22Rv1 (cell line): ENCODE results near the gene SLC36A4.

ENCODE experiments used
- ZFX ChIP-seq: fragments of 450-650 bp; IDR thresholded peaks from 2 replicates; pipeline ENCODE4 v1.6.1; 2017; ENCODE audit warnings: antibody characterized with exemption, borderline replicate concordance
- TF ChIP-seq, protein P1 (sequence below): fragments of 450-650 bp; IDR thresholded peaks from 2 replicates; pipeline ENCODE4 v1.5.1; 2017; ENCODE audit warnings: mild to moderate bottlenecking

DNA sequence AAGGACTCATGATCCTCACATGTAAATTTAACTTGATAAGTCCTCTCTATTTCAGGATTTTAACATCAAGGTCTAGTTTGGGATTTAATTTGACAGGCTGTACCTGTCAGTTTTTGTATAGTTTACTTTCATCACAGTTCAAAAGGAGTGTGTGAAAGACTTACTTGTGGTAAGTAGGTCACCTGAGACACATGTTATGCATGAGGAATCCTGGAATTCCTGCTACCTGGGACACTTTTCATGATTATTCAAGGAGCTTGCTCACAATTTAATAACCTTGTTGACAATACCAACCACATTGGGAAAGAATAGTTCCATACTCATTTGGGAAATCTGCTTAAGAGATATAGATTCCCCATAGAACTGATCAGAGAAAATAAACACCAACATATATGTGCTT lies 15.8 kb upstream of the SLC36A4 start:
- TF ChIP-seq, protein P1, sequence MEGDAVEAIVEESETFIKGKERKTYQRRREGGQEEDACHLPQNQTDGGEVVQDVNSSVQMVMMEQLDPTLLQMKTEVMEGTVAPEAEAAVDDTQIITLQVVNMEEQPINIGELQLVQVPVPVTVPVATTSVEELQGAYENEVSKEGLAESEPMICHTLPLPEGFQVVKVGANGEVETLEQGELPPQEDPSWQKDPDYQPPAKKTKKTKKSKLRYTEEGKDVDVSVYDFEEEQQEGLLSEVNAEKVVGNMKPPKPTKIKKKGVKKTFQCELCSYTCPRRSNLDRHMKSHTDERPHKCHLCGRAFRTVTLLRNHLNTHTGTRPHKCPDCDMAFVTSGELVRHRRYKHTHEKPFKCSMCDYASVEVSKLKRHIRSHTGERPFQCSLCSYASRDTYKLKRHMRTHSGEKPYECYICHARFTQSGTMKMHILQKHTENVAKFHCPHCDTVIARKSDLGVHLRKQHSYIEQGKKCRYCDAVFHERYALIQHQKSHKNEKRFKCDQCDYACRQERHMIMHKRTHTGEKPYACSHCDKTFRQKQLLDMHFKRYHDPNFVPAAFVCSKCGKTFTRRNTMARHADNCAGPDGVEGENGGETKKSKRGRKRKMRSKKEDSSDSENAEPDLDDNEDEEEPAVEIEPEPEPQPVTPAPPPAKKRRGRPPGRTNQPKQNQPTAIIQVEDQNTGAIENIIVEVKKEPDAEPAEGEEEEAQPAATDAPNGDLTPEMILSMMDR: no peak
- TF ChIP-seq ZFX: no peak
